HepG2 (cell line): ENCODE measurements around the gene CCDC116. TPM values are rescaled to one million over a fixed set of nuclear protein-coding genes. Genes with fewer than 3 reads are reported as not detected.

Experiments
- ATAC-seq: fragments of 200-7000 bp; cut with Tn5 transposase; 3 replicates; pipeline ENCODE4 v1.9.1; 2020; ENCODE audit warnings: mild to moderate bottlenecking, moderate library complexity
- BruUV-seq: library from RNA; stranded (reverse); fragments of 400-500 nt; replicated peaks from 2 replicates; lab custom pipeline; 2021; lab: Mats Ljungman, UMichigan
- CTCF ChIA-PET: fragments of 300-600 bp; formaldehyde crosslinking; extraction: SDS; loops from one replicate; lab custom pipeline; 2021; ENCODE audit warnings: low total read pairs, inconsistent platforms, low intra/inter-chr PET ratio; lab: Yijun Ruan, JAX
- POLR2A ChIA-PET: fragments of 350-600 bp; sonication (Branson Sonifier 250); formaldehyde crosslinking; loops from one replicate; lab custom pipeline; 2020; ENCODE audit warnings: antibody characterized with exemption, inconsistent platforms; lab: Yijun Ruan, JAX
- DNase-seq: peaks from one replicate; pipeline ENCODE4 v3.0.0-alpha.2; 2015; ENCODE audit warnings: low spot score
- FAIRE-seq: peaks from 3 replicates; lab custom pipeline; 2011; peaks lifted over from hg19 to GRCh38; lab: Jason Lieb, UNC
- H2AFZ ChIP-seq: one replicate; pipeline ENCODE4 v1.6.1; 2011; ENCODE audit warnings: low read length, inconsistent platforms
- H3K27ac ChIP-seq: fragments of 300-600 bp; 3 replicates; pipeline ENCODE4 v1.8.0; 2011; ENCODE audit warnings: mixed run types, mild to moderate bottlenecking, mixed read lengths, low read length, inconsistent platforms; ENCODE audit not compliant: insufficient read depth; ENCODE audit errors: extremely low read length
- H3K27me3 ChIP-seq, 2 experiments: fragments of 200-600 bp in 1 of 2; 2 replicates in 1 of 2; 3 replicates in 1 of 2; pipeline versions ENCODE4 v1.6.0 to v1.8.0; 2011; ENCODE audit warnings: low read length in 2 of 2, mild to moderate bottlenecking in 2 of 2, moderate library complexity in 2 of 2, inconsistent platforms in 1 of 2; ENCODE audit not compliant: insufficient read depth in 2 of 2, control insufficient read depth in 1 of 2
- H3K36me3 ChIP-seq, 2 experiments: fragments of 200-600 bp in 1 of 2; replicated peaks in 1 of 2; 2 replicates in 1 of 2; 3 replicates in 1 of 2; pipeline versions ENCODE4 v1.5.1 to v1.8.0; 2011; ENCODE audit warnings: low read length in 2 of 2, inconsistent platforms in 1 of 2; ENCODE audit not compliant: insufficient read depth in 2 of 2, control insufficient read depth in 1 of 2
- H3K4me1 ChIP-seq: 2 replicates; pipeline ENCODE4 v1.5.1; 2012; ENCODE audit warnings: low read length, inconsistent platforms; ENCODE audit not compliant: insufficient read depth
- H3K4me2 ChIP-seq: 2 replicates; pipeline ENCODE4 v1.6.0; 2011; ENCODE audit warnings: low read depth, low read length, inconsistent platforms
- H3K4me3 ChIP-seq, 3 experiments: fragments of 200-600 bp in 1 of 3; sonication (generic), shearing (Covaris generic) in 1 of 3; replicated peaks in 1 of 3; 2 replicates each; pipeline ENCODE4 v1.5.1; 2011 to 2016; ENCODE audit warnings: low read length in 3 of 3, inconsistent platforms in 2 of 3, low read depth in 2 of 3, mild to moderate bottlenecking in 2 of 3, control low read depth in 1 of 3, mixed read lengths in 1 of 3; ENCODE audit not compliant: insufficient read depth in 1 of 3
- H3K79me2 ChIP-seq: one replicate; pipeline ENCODE4 v1.6.1; 2011; ENCODE audit warnings: low read length, inconsistent platforms; ENCODE audit not compliant: insufficient read depth
- H3K9ac ChIP-seq: 2 replicates; pipeline ENCODE4 v1.6.0; 2011; ENCODE audit warnings: mild to moderate bottlenecking, low read depth, low read length, inconsistent platforms; ENCODE audit not compliant: insufficient read depth
- H3K9me3 ChIP-seq: 2 replicates; pipeline ENCODE4 v1.5.1; 2012; ENCODE audit warnings: mild to moderate bottlenecking, low read length
- H4K20me1 ChIP-seq: 2 replicates; pipeline ENCODE4 v1.6.0; 2011; ENCODE audit warnings: inconsistent platforms, mild to moderate bottlenecking, low read length, moderate library complexity; ENCODE audit not compliant: insufficient read depth
- HDAC1 ChIP-seq: sonication (generic); formaldehyde crosslinking; IDR thresholded peaks from 2 replicates; pipeline ENCODE4 v1.5.1; 2020; ENCODE audit warnings: mild to moderate bottlenecking, missing genetic modification reagents
- HHEX ChIP-seq: IDR thresholded peaks from 2 replicates; pipeline ENCODE4 v1.6.1; 2016; ENCODE audit warnings: control low read depth
- NCOA5 ChIP-seq: sonication (generic); formaldehyde crosslinking; IDR thresholded peaks from 2 replicates; pipeline ENCODE4 v1.4.0; 2020; ENCODE audit warnings: missing genetic modification reagents
- PAX8 ChIP-seq: sonication (generic); formaldehyde crosslinking; IDR thresholded peaks from 2 replicates; pipeline ENCODE4 v1.8.0; 2022; ENCODE audit warnings: mild to moderate bottlenecking, missing genetic modification reagents, borderline replicate concordance
- POGZ ChIP-seq: sonication (generic); formaldehyde crosslinking; IDR thresholded peaks from 2 replicates; pipeline ENCODE4 v1.4.0; 2020; ENCODE audit warnings: mild to moderate bottlenecking, missing genetic modification reagents
- RXRA ChIP-seq: sonication (generic); formaldehyde crosslinking; IDR thresholded peaks from 2 replicates; pipeline ENCODE4 v1.5.1; 2020; ENCODE audit warnings: missing genetic modification reagents
- SMAD3 ChIP-seq: sonication (generic); formaldehyde crosslinking; IDR thresholded peaks from 2 replicates; pipeline ENCODE4 v1.4.0; 2020; ENCODE audit warnings: missing genetic modification reagents
- U2AF2 ChIP-seq: fragments of 200-400 bp; formaldehyde crosslinking; IDR thresholded peaks from 2 replicates; pipeline ENCODE4 v1.6.1; 2017; ENCODE audit warnings: low read depth, mild to moderate bottlenecking, low read length
- ZNF317 ChIP-seq: sonication (generic); formaldehyde crosslinking; IDR thresholded peaks from 2 replicates; pipeline ENCODE4 v1.5.0; 2020; ENCODE audit warnings: mild to moderate bottlenecking, missing genetic modification reagents
- ZNF343 ChIP-seq: sonication (generic); formaldehyde crosslinking; IDR thresholded peaks from 2 replicates; pipeline ENCODE4 v1.4.0; 2020; ENCODE audit warnings: mild to moderate bottlenecking, missing genetic modification reagents
- ZNF7 ChIP-seq: IDR thresholded peaks from 2 replicates; pipeline ENCODE4 v1.6.1; 2016; ENCODE audit warnings: missing biosample characterization, missing genetic modification reagents
- ZNF780A ChIP-seq: sonication (generic); formaldehyde crosslinking; IDR thresholded peaks from 2 replicates; pipeline ENCODE4 v1.8.0; 2022; ENCODE audit warnings: mild to moderate bottlenecking, missing genetic modification reagents, moderate library complexity
- WGBS: methylation state at CpG from one replicate; pipeline ENCODE4 v1.1.6; 2017; ENCODE audit warnings: low lambda C conversion rate; 5-methylcytosine and 5-hydroxymethylcytosine counted together
- in situ Hi-C: cut with HindIII; loops from 2 replicates; pipeline ENCODE4 v1.10.0; 2017; ENCODE audit warnings: low pct_unique_long_range_greater_than_20kb; ENCODE audit not compliant: extremely low pct_ligation_motif_present
- intact Hi-C: fragments of 100-400 bp; cut with micrococcal nuclease; formaldehyde crosslinking; loops from one replicate; pipeline ENCODE4 v1.10.0; 2022; ENCODE audit not compliant: unreplicated experiment
- polyA plus RNA-seq, 8 experiments: library from polyadenylated mRNA; depleted of rRNA in 3 of 8; stranded (reverse) in 7 of 8; unstranded in 1 of 8; fragments of >200 nt; fragmentation: Illumina TruSeq in 4 of 8; extraction: Trizol in 4 of 8; gene quantifications; 2 replicates each; pipeline versions ENCODE4 v1.2.1 to v1.2.3, GENCODE V29; 2011 to 2016; ENCODE audit warnings: low read depth in 4 of 8, missing spikeins in 1 of 8, mixed read lengths in 1 of 8; ENCODE audit not compliant: insufficient read depth in 1 of 8
- total RNA-seq, 5 experiments: library from RNA; depleted of rRNA; stranded (reverse); fragments of >200 nt; fragmentation: Illumina TruSeq; extraction: Trizol; gene quantifications; 2 replicates each; pipeline ENCODE4 v1.2.3, GENCODE V29; 2016; ENCODE audit warnings: low read depth in 1 of 5
- TF ChIP-seq, protein P1 (sequence below): sonication (generic); formaldehyde crosslinking; IDR thresholded peaks from 2 replicates; pipeline ENCODE4 v1.4.0; 2020; ENCODE audit warnings: mild to moderate bottlenecking, missing genetic modification reagents
- TF ChIP-seq, protein P2 (sequence below): sonication (generic); IDR thresholded peaks from 2 replicates; pipeline ENCODE4 v1.6.1; 2016; ENCODE audit warnings: low read depth, borderline replicate concordance

Gene CCDC116
- total and polyA plus RNA-seq, 2 of the 13 experiments (the other 11 are each of a cell fraction or from before 2014, with no cell fraction given): 0.15 to 0.33 TPM

DNA sequence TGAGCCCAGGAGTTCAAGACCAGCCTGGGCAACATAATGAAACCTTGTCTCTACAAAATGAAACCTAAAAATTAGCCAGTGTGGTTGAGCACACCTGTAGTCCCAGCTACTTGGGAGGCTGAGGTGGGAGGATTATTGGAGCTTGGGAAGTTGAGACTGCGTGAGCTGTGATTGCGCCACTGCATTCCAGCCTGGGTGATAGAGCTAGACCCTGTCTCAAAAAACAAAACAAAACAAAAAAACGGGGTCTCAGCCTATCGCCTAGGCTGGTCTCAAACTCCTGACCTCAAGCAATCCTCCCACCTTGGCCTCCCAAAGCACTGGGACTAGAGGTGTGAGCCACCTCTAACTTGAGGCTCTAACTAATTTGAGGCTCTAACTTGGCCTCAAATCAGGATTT is 46.8 kb downstream of the CCDC116 start:
- TF ChIP-seq ZNF343 (CRISPR knock-in tag) (no peak), ZNF7 (no peak), NCOA5 (no peak), ZNF317 (CRISPR knock-in tag) (no peak), HHEX (CRISPR knock-in tag) (no peak), SMAD3 (CRISPR knock-in tag) (no peak)
- TF ChIP-seq, protein P1, sequence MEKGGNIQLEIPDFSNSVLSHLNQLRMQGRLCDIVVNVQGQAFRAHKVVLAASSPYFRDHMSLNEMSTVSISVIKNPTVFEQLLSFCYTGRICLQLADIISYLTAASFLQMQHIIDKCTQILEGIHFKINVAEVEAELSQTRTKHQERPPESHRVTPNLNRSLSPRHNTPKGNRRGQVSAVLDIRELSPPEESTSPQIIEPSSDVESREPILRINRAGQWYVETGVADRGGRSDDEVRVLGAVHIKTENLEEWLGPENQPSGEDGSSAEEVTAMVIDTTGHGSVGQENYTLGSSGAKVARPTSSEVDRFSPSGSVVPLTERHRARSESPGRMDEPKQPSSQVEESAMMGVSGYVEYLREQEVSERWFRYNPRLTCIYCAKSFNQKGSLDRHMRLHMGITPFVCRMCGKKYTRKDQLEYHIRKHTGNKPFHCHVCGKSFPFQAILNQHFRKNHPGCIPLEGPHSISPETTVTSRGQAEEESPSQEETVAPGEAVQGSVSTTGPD: no peak
- TF ChIP-seq, all 625 proteins: peak for 0
- no peaks in the 10 kb centered on the region for H3K79me2 ChIP-seq
- ATAC-seq (no peak), DNase-seq (no peak), FAIRE-seq (no peak)
- POLR2A ChIA-PET: no interaction called here
- H3K36me3 ChIP-seq: peaks cover 16 to 50% of the 10 kb centered on the region in 2 experiments; a peak in 4 of 5 replicates
- no peak overlapping the region for H3K4me3 ChIP-seq
- CTCF ChIA-PET: no interaction called here
- BruUV-seq: no TSS peak
- H3K9ac ChIP-seq: no peak overlapping the region
- no peaks in the 10 kb centered on the region for H4K20me1 ChIP-seq
- H3K4me2 ChIP-seq: no peak overlapping the region
- peaks cover 25% of the 10 kb centered on the region for H3K4me1 ChIP-seq
- in situ Hi-C loops (no loop called here), intact Hi-C loops (no loop called here)
- WGBS: 83% methylated on average over 4 of the region's 4 CpGs
- H2AFZ ChIP-seq: no peak overlapping the region
- H3K27ac ChIP-seq: no peak overlapping the region
- H3K9me3 ChIP-seq: no peaks in the 10 kb centered on the region
- H3K27me3 ChIP-seq: no peaks in the 10 kb centered on the region; a peak in 1 of 5 replicates

DNA sequence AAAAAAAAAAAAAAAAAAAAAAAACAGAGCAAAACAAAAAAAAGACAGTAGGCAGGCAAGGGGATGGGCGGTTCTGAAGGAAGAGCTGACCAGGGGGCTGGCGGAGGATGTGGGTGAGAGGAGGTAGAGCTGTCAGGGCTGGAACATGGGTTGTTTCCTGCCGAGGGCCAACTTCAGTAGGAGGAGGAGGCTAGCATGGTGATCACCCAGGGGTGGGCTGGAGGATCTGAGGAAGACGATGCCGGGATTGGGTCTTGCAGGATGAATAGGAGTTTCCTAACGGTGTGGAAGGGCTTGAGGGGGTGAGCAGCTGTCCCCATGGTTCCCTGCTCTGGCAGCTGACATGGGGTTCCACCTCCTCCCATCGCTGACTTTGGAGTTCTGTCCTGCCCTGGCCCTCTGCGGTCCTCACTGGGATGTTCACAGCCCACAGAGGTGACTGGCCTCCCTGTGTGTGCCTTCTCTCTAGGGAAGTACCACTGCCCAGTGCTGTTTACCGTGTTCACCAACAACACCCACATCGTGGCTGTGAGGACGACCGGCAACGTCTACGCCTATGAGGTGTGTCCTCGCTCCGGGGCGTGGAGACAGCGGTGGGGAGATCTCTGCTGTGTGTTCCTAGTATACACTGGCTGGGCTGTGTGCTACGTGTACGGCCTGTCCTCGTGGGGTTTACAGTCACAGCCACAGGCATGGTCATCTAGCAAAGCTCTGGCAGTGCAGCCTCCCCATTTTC is 48.4 kb downstream of the CCDC116 start:
- POLR2A ChIA-PET: interaction anchor here (0.8 to 1.3 kb wide), 2 partner anchors 20 to 258 kb away, joined by 3 to 4 read pairs; no protein-coding TSS in a partner anchor
- H4K20me1 ChIP-seq: no peaks in the 10 kb centered on the region
- H3K4me2 ChIP-seq: no peak overlapping the region
- FAIRE-seq: no peak
- peaks cover 17% of the 10 kb centered on the region for H3K4me1 ChIP-seq
- no peak for DNase-seq
- no peak overlapping the region for H3K4me3 ChIP-seq
- no peak overlapping the region for H2AFZ ChIP-seq
- ATAC-seq: no peak
- no peaks in the 10 kb centered on the region for H3K79me2 ChIP-seq
- no peaks in the 10 kb centered on the region; a peak in 1 of 5 replicates for H3K27me3 ChIP-seq
- WGBS: 94% methylated on average over 6 of the region's 21 CpGs
- intact Hi-C loops: no loop called here
- peaks cover 21 to 51% of the 10 kb centered on the region in 2 experiments; a peak in 4 of 5 replicates for H3K36me3 ChIP-seq
- H3K9ac ChIP-seq: no peak overlapping the region
- CTCF ChIA-PET: no interaction called here
- in situ Hi-C loops: no loop called here
- no peak overlapping the region for H3K27ac ChIP-seq
- H3K9me3 ChIP-seq: no peaks in the 10 kb centered on the region
- no TSS peak for BruUV-seq
- TF ChIP-seq ZNF780A (CRISPR knock-in tag): no peak
- no peak for TF ChIP-seq HDAC1 (CRISPR knock-in tag)
- TF ChIP-seq U2AF2: no peak
- TF ChIP-seq PAX8 (CRISPR knock-in tag): no peak
- TF ChIP-seq, protein P2, sequence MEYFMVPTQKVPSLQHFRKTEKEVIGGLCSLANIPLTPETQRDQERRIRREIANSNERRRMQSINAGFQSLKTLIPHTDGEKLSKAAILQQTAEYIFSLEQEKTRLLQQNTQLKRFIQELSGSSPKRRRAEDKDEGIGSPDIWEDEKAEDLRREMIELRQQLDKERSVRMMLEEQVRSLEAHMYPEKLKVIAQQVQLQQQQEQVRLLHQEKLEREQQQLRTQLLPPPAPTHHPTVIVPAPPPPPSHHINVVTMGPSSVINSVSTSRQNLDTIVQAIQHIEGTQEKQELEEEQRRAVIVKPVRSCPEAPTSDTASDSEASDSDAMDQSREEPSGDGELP: no peak
- TF ChIP-seq RXRA (CRISPR knock-in tag): no peak
- no peak for TF ChIP-seq POGZ (CRISPR knock-in tag)
